NCI-H1694 (cell line): ENCODE results near the gene SUSD2.
"Not testable (repeated sequence)": the region's sequence is repeated elsewhere in the genome, so short reads cannot be mapped to it uniquely, and the experiment has no call there.

Experiments used
- DNase-seq: peaks from one replicate; lab custom pipeline; 2025; lab: John Stamatoyannopoulos, UW

SUSD2 gene

DNA sequence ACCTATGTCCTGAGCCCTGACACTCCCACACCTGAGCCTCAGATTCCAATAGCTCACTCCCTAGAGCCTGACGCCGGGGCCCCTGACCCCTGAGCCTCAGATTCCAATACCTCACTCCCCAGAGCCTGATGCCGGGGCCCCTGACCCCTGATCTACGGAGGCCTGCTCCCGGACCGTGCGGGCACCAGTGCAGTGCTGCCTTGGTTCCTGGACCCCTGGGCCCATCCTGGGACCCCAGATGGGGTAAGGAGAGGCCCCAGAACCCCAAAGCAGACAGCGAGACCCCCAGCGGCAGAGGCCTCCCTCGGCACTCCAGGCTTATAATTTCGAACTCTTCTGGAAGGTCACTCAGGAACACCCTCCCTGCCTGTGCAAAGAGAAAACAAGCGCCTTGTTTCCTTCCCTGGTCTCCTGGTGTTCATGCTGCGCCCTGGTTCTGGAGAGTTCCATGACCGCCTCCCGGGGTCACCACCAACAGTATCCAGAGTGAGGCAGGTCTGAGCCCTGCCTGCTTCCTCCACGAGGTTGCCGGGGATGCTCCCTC, 7.5 kb downstream of the SUSD2 start:
- no peak for DNase-seq

DNA sequence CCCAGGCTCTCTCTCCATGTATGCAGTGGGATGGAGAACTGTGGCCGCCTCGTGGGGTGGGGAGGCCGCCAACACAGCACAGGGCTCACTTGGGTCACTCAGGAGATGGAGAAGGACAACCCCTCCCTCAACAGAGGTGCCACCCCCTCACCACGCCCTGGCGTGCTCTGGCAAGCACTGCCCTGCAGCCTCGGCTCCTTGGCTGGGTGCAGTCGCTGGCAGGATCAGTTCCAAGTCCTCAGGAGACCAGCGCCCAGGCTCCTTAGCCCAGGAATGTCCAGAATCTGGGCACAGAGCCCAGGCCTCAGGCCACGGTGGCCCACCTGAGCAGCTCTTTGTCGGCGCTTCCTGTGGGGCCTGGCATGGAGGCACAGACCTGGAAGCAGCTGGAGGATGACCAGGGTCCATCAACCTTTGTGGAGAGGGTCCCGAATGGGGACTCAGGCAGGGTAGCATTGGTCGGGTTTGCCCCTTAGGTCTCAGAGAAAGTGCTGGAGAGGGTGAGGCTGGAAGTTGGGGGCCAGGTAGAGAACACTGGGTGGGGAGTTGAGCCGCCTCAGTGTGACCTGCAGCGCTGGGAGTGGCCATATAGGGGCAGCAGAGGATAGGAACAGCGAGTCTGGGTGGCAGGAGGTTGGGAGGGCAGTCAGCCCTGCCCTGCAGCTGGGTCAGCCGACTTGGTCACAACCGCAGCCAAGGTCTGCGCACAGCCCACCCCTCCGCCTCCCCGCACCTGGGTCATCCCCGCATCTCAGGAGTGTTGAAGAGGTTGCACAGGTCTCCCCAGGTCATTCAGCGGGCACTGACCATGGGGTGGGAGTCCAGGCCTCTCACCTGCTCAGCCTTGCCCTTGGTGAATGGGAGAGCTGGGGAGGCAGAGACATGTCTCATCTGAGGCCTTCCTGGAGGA, 8.2 kb downstream of the SUSD2 start:
- no peak for DNase-seq

GRCh38 chr22:24190159-24190540, 8.9 kb downstream of the SUSD2 start:
- DNase-seq, result no peak

- no peak for DNase-seq
These were observed 9.4 kb downstream of the SUSD2 start for GRCh38 chr22:24190596-24191208.

DNA sequence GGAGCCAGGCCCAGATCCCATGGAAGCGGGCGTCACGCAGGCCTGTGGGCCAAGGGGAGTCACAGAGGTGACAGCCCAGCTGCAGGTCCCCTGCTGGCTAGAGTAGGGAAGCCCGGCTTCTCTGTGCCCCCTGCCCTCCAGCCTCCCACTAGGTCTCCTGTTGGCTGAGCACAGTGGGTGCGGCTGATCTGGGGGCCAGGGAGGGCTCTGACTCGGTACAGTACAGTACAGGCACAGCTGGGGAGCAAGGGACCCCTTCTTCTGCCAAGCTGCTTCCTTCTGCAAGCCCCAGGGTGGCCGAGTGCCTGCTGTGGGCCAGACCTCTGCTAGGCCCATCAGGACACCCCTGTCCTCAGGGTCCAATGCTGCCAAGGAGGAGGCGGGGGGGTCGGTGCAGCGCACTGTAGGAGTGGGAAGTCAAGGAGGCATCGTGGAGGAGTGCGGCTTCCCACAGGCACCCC, 10.1 kb downstream of the SUSD2 start:
- DNase-seq, result no peak

DNA sequence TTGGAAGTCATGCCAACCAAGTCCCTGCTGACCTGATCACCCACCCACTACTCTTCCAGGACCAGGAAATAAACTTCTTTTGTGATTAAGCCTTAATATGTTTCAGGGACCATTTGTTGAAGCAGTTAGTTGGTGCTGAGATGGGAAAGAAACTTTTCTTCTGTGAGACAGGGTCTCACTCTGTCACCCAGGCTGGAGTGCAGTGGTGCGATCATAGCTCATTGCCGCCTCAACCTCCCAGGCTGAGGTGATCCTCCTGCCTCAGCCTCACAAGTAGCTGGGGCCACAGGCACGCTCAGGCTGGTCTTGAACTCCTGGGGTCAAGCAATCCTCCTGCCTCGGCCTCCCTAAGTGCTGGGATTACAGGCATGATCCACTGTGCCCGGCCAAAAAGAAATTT, 10.6 kb downstream of the SUSD2 start:
- no peak for DNase-seq

GRCh38 chr22:24198682-24199052, 17.4 kb downstream of the SUSD2 start:
- DNase-seq, result no peak

- no peak for DNase-seq
These were observed 19.4 kb downstream of the SUSD2 start for GRCh38 chr22:24200619-24201212.

- DNase-seq, result no peak
These were observed 20.7 kb downstream of the SUSD2 start for GRCh38 chr22:24201681-24202614.

DNA sequence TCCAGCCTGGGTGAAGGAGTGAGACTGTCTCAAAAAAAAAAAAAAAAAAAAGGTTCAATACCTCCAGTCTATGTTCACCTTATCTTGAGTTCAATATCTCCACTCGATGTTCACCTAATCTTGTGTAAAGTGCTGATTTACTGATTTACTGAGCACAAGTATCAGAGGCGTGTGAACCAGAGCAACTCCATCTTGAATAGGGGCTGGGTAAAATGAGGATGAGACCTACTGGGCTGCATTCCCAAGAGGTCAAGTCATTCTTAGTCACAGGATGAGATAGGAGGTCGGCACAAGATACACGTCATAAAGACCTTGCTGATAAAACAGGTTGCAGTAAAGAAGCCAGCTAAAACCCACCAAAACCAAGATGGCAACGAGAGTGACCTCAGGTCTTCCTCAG, 22.6 kb downstream of the SUSD2 start:
- DNase-seq, result not testable (repeated sequence)

GRCh38 chr22:24205438-24206195, 24.3 kb downstream of the SUSD2 start:
- DNase-seq, result no peak

GRCh38 chr22:24206460-24207263, 25.4 kb downstream of the SUSD2 start:
- DNase-seq, result not testable (repeated sequence)

DNA sequence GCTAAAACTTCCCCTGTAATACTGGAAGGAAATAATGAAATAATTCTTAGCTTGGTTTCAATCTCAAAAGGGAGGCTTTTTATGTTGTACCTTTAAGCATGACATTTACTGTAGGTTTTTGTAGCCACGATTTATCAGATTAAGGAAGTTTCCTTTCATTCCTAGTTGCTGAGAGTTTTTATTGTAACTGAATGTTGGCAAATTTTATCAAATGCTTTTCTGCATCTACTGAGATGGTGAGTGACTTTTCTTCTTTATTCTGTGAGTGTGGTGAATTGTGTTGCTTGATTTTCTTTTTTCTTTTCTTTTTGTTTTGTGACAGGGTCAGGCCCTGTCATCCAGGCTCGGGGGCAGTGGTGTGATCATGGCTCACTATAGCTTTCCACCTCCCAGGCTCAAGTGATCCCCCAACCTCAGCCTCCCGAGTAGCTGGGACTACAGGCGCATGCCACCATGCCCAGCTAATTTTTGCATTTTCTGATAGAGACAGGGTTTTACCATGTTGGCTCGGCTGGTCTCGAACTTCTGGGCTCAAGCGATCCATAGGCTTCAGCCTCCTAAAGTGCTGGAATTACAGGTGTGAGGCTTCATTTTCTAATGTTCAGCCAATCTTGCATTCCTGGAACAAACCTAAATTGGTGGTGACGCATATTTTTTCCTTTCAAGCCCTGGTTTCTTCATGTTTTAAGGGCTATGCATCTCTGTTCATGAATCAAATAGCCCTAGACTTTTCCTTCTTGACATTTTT, 26.2 kb downstream of the SUSD2 start:
- DNase-seq, result no peak

- no peak for DNase-seq
These were observed 26.9 kb downstream of the SUSD2 start for GRCh38 chr22:24208012-24208749.

- no peak for DNase-seq
These were observed 27.7 kb downstream of the SUSD2 start for GRCh38 chr22:24209016-24209415.

GRCh38 chr22:24209687-24210086, 28.4 kb downstream of the SUSD2 start:
- DNase-seq, result no peak

DNA sequence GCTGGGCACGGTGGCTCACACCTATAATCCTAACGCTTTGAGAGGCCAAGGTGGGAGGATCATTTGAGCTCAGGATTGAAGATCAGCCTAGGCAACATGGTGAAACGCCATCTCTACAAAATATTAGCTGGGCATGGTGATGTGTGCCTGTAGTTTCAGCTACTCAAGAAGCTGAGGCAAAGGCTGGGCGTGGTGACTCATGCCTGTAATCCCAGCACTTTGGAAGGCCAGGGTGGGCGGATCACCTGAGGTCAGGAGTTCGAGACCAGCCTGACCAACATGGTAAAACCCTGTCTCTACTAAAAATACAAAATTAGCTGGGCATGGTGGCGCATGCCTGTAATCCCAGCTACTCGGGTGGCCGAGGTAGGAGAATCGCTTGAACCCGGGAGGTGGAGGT, 29.1 kb downstream of the SUSD2 start:
- not testable (repeated sequence) for DNase-seq

GRCh38 chr22:24211716-24212115, 30.4 kb downstream of the SUSD2 start:
- DNase-seq, result not testable (repeated sequence)

GRCh38 chr22:24213111-24213510, 31.8 kb downstream of the SUSD2 start:
- DNase-seq, result not testable (repeated sequence)
